AG20443 (cell line): ENCODE measurements around the gene DLD.
A peak's percentile ranks its signal among the peaks of the same experiment; 100 is the strongest.
"Not testable (repeated sequence)": the region's sequence is repeated elsewhere in the genome, so short reads cannot be mapped to it uniquely, and the experiment has no call there.

Source experiments
- DNase-seq: peaks from one replicate; pipeline ENCODE4 v3.0.0; 2012; ENCODE audit warnings: low spot score, mixed read lengths

DLD gene

GRCh38 chr7:107945332-107945731 is 54.3 kb downstream of the DLD start:
- DNase-seq, result no peak

- DNase-seq, result no peak
Measured at GRCh38 chr7:107946451-107946850, 55.5 kb downstream of the DLD start.

- no peak for DNase-seq
Measured at GRCh38 chr7:107946881-107947280, 55.9 kb downstream of the DLD start.

- DNase-seq, result peak; percentile 84
Measured at GRCh38 chr7:107948645-107949442, 57.9 kb downstream of the DLD start.

- DNase-seq, result no peak
Measured at GRCh38 chr7:107949443-107949935, 58.5 kb downstream of the DLD start.

GRCh38 chr7:107951172-107951787 is 60.3 kb downstream of the DLD start:
- DNase-seq, result no peak

GRCh38 chr7:107951896-107952295 is 60.9 kb downstream of the DLD start:
- DNase-seq, result no peak

- DNase-seq, result no peak
Measured at GRCh38 chr7:107953265-107953923, 62.4 kb downstream of the DLD start.

GRCh38 chr7:107953924-107954303 is 62.9 kb downstream of the DLD start:
- no peak for DNase-seq

- no peak for DNase-seq
Measured at GRCh38 chr7:107955394-107955793, 64.4 kb downstream of the DLD start.

GRCh38 chr7:107956950-107957349 is 66.0 kb downstream of the DLD start:
- DNase-seq, result not testable (repeated sequence)

- no peak for DNase-seq
Measured at GRCh38 chr7:107957436-107957835, 66.5 kb downstream of the DLD start.

- peak; percentile 84 for DNase-seq
Measured at GRCh38 chr7:107958764-107959526, 68.0 kb downstream of the DLD start.

GRCh38 chr7:107959527-107959898 is 68.5 kb downstream of the DLD start:
- no peak for DNase-seq

- DNase-seq, result no peak
Measured at GRCh38 chr7:107960272-107960671, 69.3 kb downstream of the DLD start.

- DNase-seq, result no peak
Measured at GRCh38 chr7:107961405-107961804, 70.4 kb downstream of the DLD start.

- no peak for DNase-seq
Measured at GRCh38 chr7:107962817-107963216, 71.8 kb downstream of the DLD start.

- DNase-seq, result no peak
Measured at GRCh38 chr7:107964510-107964909, 73.5 kb downstream of the DLD start.

GRCh38 chr7:107966711-107967110 is 75.7 kb downstream of the DLD start:
- DNase-seq, result peak; percentile 78

GRCh38 chr7:107967420-107967819 is 76.4 kb downstream of the DLD start:
- DNase-seq, result no peak

- DNase-seq, result no peak
Measured at GRCh38 chr7:107968449-107968848, 77.5 kb downstream of the DLD start.

- DNase-seq, result no peak
Measured at GRCh38 chr7:107969856-107970255, 78.9 kb downstream of the DLD start.
